Endometrial microvascular endothelial cells (primary cell): ENCODE results near the gene COL9A2. TPM values are rescaled to one million over a fixed set of nuclear protein-coding genes. Genes with fewer than 3 reads are reported as not detected.

ENCODE experiments used
- in situ Hi-C: cut with HindIII; loops from 2 replicates; pipeline ENCODE4 v1.10.0; 2017; ENCODE audit warnings: low sequenced_read_pairs, low pct_unique_long_range_greater_than_20kb; ENCODE audit errors: inconsistent ontology term
- total RNA-seq: library from RNA; depleted of rRNA; stranded (reverse); fragments of >200 nt; gene quantifications from one replicate; pipeline ENCODE4 v1.2.3, GENCODE V29; 2015; ENCODE audit errors: inconsistent ontology term

Gene COL9A2
- total RNA-seq, 1 donor from 2014 or later: not detected

DNA sequence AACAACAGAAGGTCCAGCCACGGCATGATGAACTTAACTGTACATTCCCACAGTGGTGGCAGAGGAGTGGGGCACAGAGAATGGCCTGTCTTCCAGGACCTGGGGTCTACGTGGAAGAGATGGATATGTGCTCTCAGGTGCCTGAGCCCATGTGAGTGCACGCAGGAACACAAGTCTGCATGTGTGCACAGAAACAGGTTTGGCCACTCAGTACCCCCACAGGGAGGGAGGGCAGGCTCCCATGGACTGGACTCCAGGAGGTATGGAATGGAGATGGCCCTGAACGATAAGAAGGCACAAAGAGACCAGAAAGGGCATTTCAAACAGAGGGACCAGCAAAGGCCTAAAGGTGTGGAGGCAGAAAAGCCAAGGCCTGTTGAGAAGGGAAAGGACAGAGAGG is 10.8 kb downstream of the COL9A2 start:
- in situ Hi-C loops: no loop called here

GRCh38 chr1:40305871-40306270 is 11.2 kb downstream of the COL9A2 start:
- in situ Hi-C loops: no loop called here

DNA sequence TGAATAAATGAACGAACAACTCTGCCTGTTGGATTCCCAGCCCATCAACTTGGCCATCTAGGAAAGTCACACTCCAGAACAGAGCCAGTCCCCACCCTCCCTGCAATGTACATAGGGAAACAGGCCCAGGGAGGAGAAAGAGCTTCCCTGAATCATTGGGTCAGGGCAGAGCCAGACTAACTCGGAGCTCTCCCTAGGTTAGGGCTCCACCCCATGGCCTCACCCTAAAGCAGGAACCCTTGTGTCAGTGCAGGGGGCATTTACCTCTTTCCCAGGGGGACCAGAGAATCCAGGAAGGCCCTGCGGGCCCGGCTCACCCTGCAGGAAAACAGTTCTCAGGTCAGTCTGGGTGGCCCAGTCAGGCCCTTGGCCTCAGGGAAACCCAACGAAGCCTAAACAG is 11.6 kb downstream of the COL9A2 start:
- in situ Hi-C loops: no loop called here

DNA sequence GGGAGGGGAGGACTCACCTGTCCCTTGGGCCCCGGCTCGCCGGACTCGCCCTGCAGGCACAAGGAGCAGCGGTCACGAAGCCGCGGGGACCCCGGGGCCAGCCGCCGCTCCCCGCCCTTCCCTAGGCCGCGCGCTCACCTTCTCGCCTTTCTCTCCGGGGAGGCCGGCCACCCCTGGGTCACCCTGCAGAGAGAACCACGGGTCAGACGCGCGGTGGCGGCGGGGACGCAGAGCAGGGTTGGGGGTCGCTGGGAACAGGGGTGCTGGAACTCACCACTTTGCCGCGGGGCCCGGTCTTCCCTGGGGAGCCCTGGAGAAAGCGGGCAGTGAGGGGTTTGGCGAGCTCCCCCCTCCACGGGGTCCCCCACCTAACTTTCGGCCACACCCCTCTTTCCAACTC is 13.3 kb downstream of the COL9A2 start:
- in situ Hi-C loops: no loop called here

DNA sequence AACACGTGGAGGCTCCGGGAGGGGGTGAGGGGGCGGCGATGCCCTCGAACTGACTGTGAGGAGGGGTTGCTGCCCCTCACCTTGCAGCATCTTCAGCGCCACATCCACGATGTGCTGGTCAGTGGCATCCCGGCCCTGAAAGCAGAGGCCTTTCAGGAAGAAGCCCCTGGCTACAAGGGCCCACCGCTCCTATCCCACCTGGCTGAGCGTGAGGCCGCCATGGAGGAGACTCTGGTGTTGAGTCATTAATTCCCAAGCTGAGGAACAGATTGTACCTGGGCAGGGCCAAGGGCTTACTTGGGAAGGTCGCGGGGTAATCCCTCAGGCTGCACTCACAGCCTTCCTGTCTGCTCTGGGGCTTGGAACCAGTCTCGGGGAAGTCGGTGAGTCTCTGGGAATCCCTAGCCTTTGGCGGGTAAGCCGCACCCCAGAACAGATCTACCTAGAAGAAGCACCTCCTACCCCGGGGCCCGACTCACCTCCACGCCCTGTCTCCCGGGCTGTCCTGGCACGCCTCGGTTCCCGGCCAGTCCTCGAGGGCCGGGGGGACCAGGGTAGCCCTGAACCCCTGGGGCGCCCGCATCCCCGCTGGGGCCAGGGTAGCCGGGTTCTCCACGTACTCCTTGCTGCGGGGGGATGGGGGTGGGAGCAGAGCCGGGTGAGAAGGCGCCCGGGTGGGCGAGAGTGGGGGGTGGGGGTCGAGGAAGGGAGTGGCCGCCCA is 13.9 kb downstream of the COL9A2 start:
- in situ Hi-C loops: no loop called here

DNA sequence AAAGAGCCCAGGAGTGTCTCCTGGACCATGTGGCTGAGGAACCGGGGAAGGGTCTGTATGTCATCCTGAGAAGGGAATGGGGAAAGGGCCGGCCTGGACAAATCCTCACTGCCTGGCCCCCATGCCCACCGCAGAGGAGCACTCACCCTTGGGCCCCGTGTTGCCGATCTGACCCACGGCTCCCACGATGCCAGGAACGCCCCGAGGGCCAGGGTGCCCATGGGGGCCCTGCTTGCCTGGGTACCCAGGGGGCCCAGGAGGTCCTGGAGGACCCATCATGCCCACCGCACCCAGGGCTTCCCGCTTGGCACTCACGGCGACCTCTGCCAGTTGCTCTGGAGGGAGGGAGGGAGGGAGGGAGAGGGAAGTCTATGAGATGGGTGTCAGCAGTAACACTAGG is 14.6 kb downstream of the COL9A2 start:
- in situ Hi-C loops: no loop called here

- in situ Hi-C loops: no loop called here
These were observed 15.4 kb downstream of the COL9A2 start for GRCh38 chr1:40301541-40302299.

DNA sequence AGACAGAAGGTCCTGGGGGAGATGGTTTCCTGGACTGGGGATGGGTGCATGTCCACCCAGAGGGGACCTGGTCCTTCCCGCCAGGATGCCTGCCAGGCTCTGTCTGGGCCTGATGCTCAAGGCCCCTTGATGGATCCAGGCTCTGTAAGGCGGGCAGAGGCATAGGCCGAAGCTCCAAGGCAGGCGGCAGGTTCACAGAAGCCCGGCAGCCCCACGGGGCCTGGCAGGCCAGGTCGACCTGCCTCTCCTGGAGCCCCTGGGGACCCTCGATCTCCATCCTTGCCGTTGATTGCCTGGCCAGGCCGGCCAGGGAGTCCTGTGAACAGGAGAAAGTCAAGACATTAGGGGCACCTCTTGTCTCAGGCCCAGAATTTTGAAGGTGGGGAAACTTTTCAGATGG is 16.0 kb downstream of the COL9A2 start:
- in situ Hi-C loops: no loop called here

GRCh38 chr1:40300651-40301050 is 16.4 kb downstream of the COL9A2 start:
- in situ Hi-C loops: no loop called here

DNA sequence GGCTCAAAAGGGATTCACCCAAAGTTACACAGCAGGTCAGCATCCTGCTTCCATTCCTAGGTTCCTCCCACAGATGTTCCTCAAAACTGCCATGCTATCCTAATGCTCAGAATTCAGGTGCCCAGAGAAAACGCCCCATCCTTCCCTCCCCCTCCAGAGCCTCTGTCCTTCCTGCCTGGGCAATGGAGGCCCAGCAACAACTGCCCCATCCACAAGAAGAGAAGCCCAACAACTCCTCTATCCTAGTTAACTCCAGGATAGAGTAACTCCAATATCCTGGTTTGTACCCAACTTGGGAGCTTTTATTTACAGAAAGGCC is 16.9 kb downstream of the COL9A2 start:
- in situ Hi-C loops: no loop called here

GRCh38 chr1:40299366-40300248 is 17.5 kb downstream of the COL9A2 start:
- in situ Hi-C loops: no loop called here

DNA sequence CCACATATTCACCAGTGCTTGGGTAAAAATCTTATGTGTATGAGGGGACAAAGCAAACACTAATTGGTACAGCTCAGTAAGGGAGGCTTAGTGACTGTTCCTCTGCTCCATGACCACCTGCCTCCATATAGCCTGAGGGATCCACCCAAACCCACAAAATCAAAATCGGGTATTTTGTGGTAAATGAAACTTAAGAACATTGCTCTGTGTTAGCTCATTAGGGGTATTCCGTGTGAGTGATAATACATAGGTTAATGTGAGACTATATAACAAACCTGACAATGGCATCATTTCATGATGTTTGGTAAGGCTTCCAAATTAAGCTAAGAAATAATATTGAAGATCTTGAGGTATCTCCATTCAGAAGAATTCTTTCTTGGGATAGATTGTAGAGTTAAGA is 25.8 kb downstream of the COL9A2 start:
- in situ Hi-C loops: no loop called here

- in situ Hi-C loops: no loop called here
These were observed 35.2 kb downstream of the COL9A2 start for GRCh38 chr1:40281853-40282252.

- in situ Hi-C loops: no loop called here
These were observed 41.0 kb downstream of the COL9A2 start for GRCh38 chr1:40276122-40276521.

DNA sequence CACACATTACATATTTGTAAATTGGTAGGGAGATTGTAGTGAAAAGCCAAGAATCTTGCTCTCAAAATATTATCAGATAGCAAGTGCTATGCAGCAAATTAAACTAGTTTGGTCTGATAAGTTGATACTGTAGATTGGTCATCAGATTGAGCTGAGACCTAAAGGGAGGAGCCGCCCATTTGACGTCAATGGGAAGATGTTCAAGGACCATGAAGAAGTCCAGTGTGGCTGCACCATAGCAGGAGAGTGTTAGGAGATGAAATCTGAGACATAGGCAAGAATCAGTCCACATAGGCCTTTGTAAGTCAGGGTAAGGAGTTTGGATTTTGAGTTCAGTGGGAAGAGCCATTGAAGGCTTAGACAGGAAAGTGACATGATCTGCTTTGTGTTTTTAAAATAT is 42.8 kb downstream of the COL9A2 start:
- in situ Hi-C loops: no loop called here

- in situ Hi-C loops: no loop called here
These were observed 43.4 kb downstream of the COL9A2 start for GRCh38 chr1:40273547-40274166.

DNA sequence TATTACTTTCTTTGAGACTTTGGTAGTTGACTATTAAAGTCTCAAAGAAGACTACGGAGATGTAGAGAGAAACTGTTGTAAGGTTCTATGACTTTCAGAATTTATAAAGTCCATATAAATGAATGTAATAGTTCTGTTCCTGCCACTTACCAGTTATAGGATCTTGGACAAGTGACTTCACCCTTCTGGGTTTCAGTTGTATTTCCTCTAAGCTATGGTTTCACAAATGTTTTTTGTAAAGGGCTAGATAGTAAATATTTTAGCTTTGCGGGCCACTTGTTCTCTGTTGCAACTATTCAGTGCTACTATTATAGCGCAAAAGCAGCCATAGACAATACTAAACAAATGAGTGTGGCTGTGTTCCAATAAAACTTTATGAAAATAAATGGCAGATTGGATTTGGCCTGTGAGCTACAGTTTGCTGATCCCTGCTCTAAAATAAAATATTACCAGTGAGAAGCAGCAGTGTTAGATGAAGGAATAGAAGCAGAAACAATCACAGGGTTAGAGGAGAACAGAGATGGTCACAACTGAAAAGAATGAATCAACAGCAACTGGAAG is 44.4 kb downstream of the COL9A2 start:
- in situ Hi-C loops: no loop called here

DNA sequence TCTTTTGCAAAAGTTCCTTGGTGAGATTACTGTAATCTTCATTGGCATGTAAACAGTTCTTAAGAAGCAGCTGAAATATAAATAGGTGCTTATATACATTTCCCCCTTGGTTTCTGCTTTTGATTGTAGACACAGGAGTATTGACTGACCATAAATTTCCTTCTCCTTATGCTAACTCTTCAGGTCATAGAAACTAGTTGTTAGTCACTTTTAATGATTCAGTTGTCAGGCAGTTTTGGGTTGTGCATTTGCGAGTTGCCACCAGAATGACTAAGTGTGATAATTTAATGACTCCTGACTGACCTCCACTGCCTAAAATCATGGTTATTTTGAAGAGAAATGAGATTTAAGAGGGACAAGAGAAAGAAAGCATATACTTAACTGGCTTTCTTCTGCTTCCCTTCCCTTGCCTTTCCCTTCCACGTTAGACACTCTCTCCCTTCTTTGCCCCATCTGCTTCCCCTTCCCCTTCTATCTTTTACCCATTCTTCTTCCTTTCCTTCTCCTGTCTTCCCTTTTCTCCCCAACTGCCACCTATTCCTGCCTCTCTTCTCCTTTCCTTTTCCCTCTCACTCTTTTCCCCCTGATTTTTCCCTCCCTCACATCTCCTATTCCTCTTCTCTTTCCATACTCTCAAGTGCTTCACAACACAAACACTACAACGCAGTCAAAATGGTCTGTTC is 46.8 kb downstream of the COL9A2 start:
- in situ Hi-C loops: no loop called here

GRCh38 chr1:40268211-40268610 is 48.9 kb downstream of the COL9A2 start:
- in situ Hi-C loops: no loop called here
